Right lobe of liver (tissue), 6 donors: ENCODE results near the gene DENND4A. TPM values are rescaled to one million over a fixed set of nuclear protein-coding genes. Genes with fewer than 3 reads are reported as not detected.

Source experiments
- ATAC-seq, 4 donors: fragments of 200-7000 bp; cut with Tn5 transposase; one replicate each; pipeline ENCODE4 v1.9.1; 2020; ENCODE audit warnings: mild to moderate bottlenecking in 4 of 4, moderate library complexity in 4 of 4
- DNase-seq, 3 donors: peaks; one replicate each; pipeline ENCODE4 v3.0.0-alpha.2; 2020
- H3K27ac ChIP-seq, 3 donors: fragments of 200-600 bp; one replicate each; pipeline ENCODE4 v1.8.0; 2022
- H3K27me3 ChIP-seq, 2 donors: fragments of 200-600 bp; one replicate each; pipeline ENCODE4 v1.8.0; 2022
- H3K36me3 ChIP-seq, 4 donors: fragments of 200-600 bp; sonication (generic) in 1 of 4; one replicate each; pipeline versions ENCODE4 v1.5.1 to v1.8.0; 2017 to 2022; ENCODE audit warnings: control low read depth in 1 of 4
- H3K4me1 ChIP-seq, 4 donors: fragments of 200-600 bp; sonication (generic) in 1 of 4; one replicate each; pipeline versions ENCODE4 v1.5.1 to v1.8.0; 2017 to 2022; ENCODE audit warnings: control low read depth in 1 of 4
- H3K4me3 ChIP-seq, 3 donors: fragments of 200-600 bp; one replicate each; pipeline ENCODE4 v1.8.0; 2022
- H3K9me3 ChIP-seq, 4 donors: fragments of 200-600 bp; sonication (generic) in 1 of 4; one replicate each; pipeline versions ENCODE4 v1.5.1 to v1.8.0; 2017 to 2022; ENCODE audit warnings: control low read depth in 1 of 4
- CTCF ChIP-seq, 4 donors: fragments of 200-600 bp in 3 of 4; fragments of 450-650 bp in 1 of 4; IDR thresholded peaks; one replicate each; pipeline versions ENCODE4 v1.5.1 to v1.8.0; 2016 to 2022; ENCODE audit warnings: antibody characterized with exemption in 4 of 4, mild to moderate bottlenecking in 2 of 4
- POLR2A ChIP-seq: fragments of 450-650 bp; IDR thresholded peaks from one replicate; pipeline ENCODE4 v1.6.1; 2017; ENCODE audit warnings: antibody characterized with exemption, mild to moderate bottlenecking
- WGBS: methylation state at CpG from one replicate; pipeline ENCODE4 v1.1.6; 2018; ENCODE audit warnings: low coverage, low lambda C conversion rate; ENCODE audit not compliant: insufficient coverage; ENCODE audit errors: missing lambda C conversion rate; 5-methylcytosine and 5-hydroxymethylcytosine counted together
- intact Hi-C, 2 donors: fragments of 100-400 bp; cut with DNase I; formaldehyde crosslinking; loops; one replicate each; pipeline versions ENCODE4 v1.11.2 to v1.14.1; 2022
- total RNA-seq, 6 experiments: library from RNA; depleted of rRNA in 2 of 6; stranded (reverse); fragments of >200 nt in 2 of 6; fragmentation: NEBNext Ultra II Directional in 3 of 6; extraction: Animal tissue kit (Norgen Biotek cat#: 25700) in 3 of 6; gene quantifications; one replicate each; pipeline versions ENCODE4 v1.1.0 to v1.2.4, GENCODE V29; 2016 to 2023
- donor health status: DM: no; HTN: yes; CAD: no.
- donor health status: DM: no; HTN: no; CAD: no.
- donor health status: DM: no; HTN: no; CAD: no.
- donor health status: DM: no; HTN: yes; CAD: no.
- donor health status: DM: no; HTN: yes; CAD: no.

The DENND4A gene
- total RNA-seq, 6 experiments from 2014 or later = 12.7 to 32.4 (median 21.5) TPM

- Histone ChIP-seq H3K9me3 (no peaks in the 10 kb centered on the region), H3K36me3 (peaks cover 0 to 9% (median 6%) of the 10 kb centered on the region in 4 donors), H3K27ac (no peak overlapping the region), H3K27me3 (no peaks in the 10 kb centered on the region), H3K4me1 (no peaks in the 10 kb centered on the region), H3K4me3 (no peak overlapping the region)
- no peak for DNase-seq
- intact Hi-C loops = no loop called here
- TF ChIP-seq CTCF (IDR thresholded peaks at IDR 0.05) = no peak
- no peak for TF ChIP-seq POLR2A
- no peak for ATAC-seq
Measured at GRCh38 chr15:65653341-65653740, 138.8 kb downstream of the DENND4A start.

GRCh38 chr15:65651831-65652749, 140.0 kb downstream of the DENND4A start:
- no peak for TF ChIP-seq POLR2A
- Histone ChIP-seq H3K4me3 (no peak overlapping the region), H3K9me3 (no peaks in the 10 kb centered on the region), H3K27me3 (no peaks in the 10 kb centered on the region), H3K27ac (no peak overlapping the region), H3K4me1 (no peaks in the 10 kb centered on the region), H3K36me3 (peaks cover 0 to 9% (median 1%) of the 10 kb centered on the region in 4 donors)
- 61% methylated on average over 8 of the region's 11 CpGs for WGBS
- no peak for DNase-seq
- no peak for ATAC-seq
- intact Hi-C loops = no loop called here

- H3K4me1 ChIP-seq = no peaks in the 10 kb centered on the region
- H3K27me3 ChIP-seq = no peaks in the 10 kb centered on the region
- no peak overlapping the region for H3K27ac ChIP-seq
- H3K4me3 ChIP-seq = no peak overlapping the region
- DNase-seq = no peak
- intact Hi-C loops = no loop called here
- peaks cover 0 to 6% (median 1%) of the 10 kb centered on the region in 4 donors for H3K36me3 ChIP-seq
- WGBS = 100% methylated on average over 1 of the region's 1 CpG
- no peak for TF ChIP-seq CTCF (IDR thresholded peaks at IDR 0.05)
- TF ChIP-seq POLR2A = no peak
- no peaks in the 10 kb centered on the region for H3K9me3 ChIP-seq
- ATAC-seq = no peak
Measured at GRCh38 chr15:65651042-65651322, 141.1 kb downstream of the DENND4A start.

- intact Hi-C loops = no loop called here
- no peak overlapping the region for H3K4me3 ChIP-seq
- no peaks in the 10 kb centered on the region for H3K4me1 ChIP-seq
Measured at GRCh38 chr15:65650312-65651041, 141.6 kb downstream of the DENND4A start.

More at GRCh38 chr15:65650312-65651041, 141.6 kb downstream of the DENND4A start:
- WGBS = 89% methylated on average over 6 of the region's 12 CpGs
- DNase-seq = no peak
- no peaks in the 10 kb centered on the region for H3K9me3 ChIP-seq
- H3K27me3 ChIP-seq = no peaks in the 10 kb centered on the region
- peaks cover 0 to 3% (median 1%) of the 10 kb centered on the region in 4 donors for H3K36me3 ChIP-seq
- TF ChIP-seq POLR2A = no peak
- TF ChIP-seq CTCF (IDR thresholded peaks at IDR 0.05) = no peak
- no peak overlapping the region for H3K27ac ChIP-seq
- ATAC-seq = no peak
